ENCODE results near the gene HDAC1. TPM values are rescaled to one million over a fixed set of nuclear protein-coding genes. Genes with fewer than 3 reads are reported as not detected.

The HDAC1 gene
- total and polyA plus RNA-seq, 2 of the 13 experiments (the other 11 are each of a cell fraction or from before 2014, with no cell fraction given) = 93.5 to 189 TPM

- TF ChIP-seq NFAT5 (CRISPR knock-in tag; IDR thresholded peaks at IDR 0.05) (no peak), ZBTB33 (CRISPR knock-in tag; IDR thresholded peaks at IDR 0.05) (no peak), NBN (conservative IDR thresholded peaks at IDR 0.05) (no peak), FOSL2 (CRISPR knock-in tag; IDR thresholded peaks at IDR 0.05) (no peak), TMF1 (CRISPR knock-in tag; IDR thresholded peaks at IDR 0.05; ENCODE audit: low read depth) (0 out of 2 replicates have a peak, but pooled peaks have one; percentile 63), SIX4 (CRISPR knock-in tag; IDR thresholded peaks at IDR 0.05) (no peak), TIGD3 (CRISPR knock-in tag; IDR thresholded peaks at IDR 0.05; ENCODE audit: borderline replicate concordance) (no peak), NRL (CRISPR knock-in tag; IDR thresholded peaks at IDR 0.05; ENCODE audit: borderline replicate concordance) (peak; percentile 69; the same call in 1 of the 2 replicates), ZNF720 (CRISPR knock-in tag; IDR thresholded peaks at IDR 0.05) (no peak), ZNF777 (CRISPR knock-in tag; IDR thresholded peaks at IDR 0.05) (peak; percentile 45; the same call in 1 of the 2 replicates), ZNF451 (CRISPR knock-in tag; IDR thresholded peaks at IDR 0.05) (no peak), SOX6 (IDR thresholded peaks at IDR 0.05) (no peak), SOX6 (CRISPR knock-in tag; IDR thresholded peaks at IDR 0.05) (no peak), ZFP36L2 (CRISPR knock-in tag; IDR thresholded peaks at IDR 0.05) (no peak), TFE3 (CRISPR knock-in tag; IDR thresholded peaks at IDR 0.05) (peak; percentile 76), IKZF1 (IDR thresholded peaks at IDR 0.05) (no peak), HNRNPH1 (optimal IDR thresholded peaks at IDR 0.05; ENCODE audit: low read depth, low read length) (no peak), ZC3H4 (CRISPR knock-in tag; IDR thresholded peaks at IDR 0.05; ENCODE audit: borderline replicate concordance) (no peak), RFX3 (CRISPR knock-in tag; IDR thresholded peaks at IDR 0.05) (no peak), FOXM1 (CRISPR knock-in tag; IDR thresholded peaks at IDR 0.05) (no peak), ZNF468 (CRISPR knock-in tag; IDR thresholded peaks at IDR 0.05) (no peak)
Measured at GRCh38 chr1:32351399-32352238, 59.7 kb downstream of the HDAC1 start (continued).

Measured in HepG2 (cell line).